HEK293T (cell line): ENCODE measurements around the gene LNX2.

Experiments
- ARNT ChIP-seq: fragments of 450-650 bp; IDR thresholded peaks from 2 replicates; pipeline ENCODE4 v1.6.1; 2017; ENCODE audit warnings: mild to moderate bottlenecking
- BHLHE40 ChIP-seq: fragments of 450-650 bp; IDR thresholded peaks from 2 replicates; pipeline ENCODE4 v1.6.1; 2016; ENCODE audit warnings: mild to moderate bottlenecking, moderate library complexity, borderline replicate concordance
- ELF4 ChIP-seq: fragments of 450-650 bp; IDR thresholded peaks from 2 replicates; pipeline ENCODE4 v1.6.1; 2017; ENCODE audit warnings: antibody characterized with exemption
- FOXA1 ChIP-seq: fragments of 450-650 bp; IDR thresholded peaks from 2 replicates; pipeline ENCODE4 v1.6.1; 2016; ENCODE audit warnings: mild to moderate bottlenecking
- FOXK2 ChIP-seq: fragments of 450-650 bp; IDR thresholded peaks from 2 replicates; pipeline ENCODE4 v1.6.1; 2016; ENCODE audit warnings: mild to moderate bottlenecking
- FOXM1 ChIP-seq: fragments of 450-650 bp; IDR thresholded peaks from 2 replicates; pipeline ENCODE4 v1.6.1; 2017; ENCODE audit warnings: mild to moderate bottlenecking, borderline replicate concordance
- HDGF ChIP-seq: fragments of 450-650 bp; IDR thresholded peaks from 2 replicates; pipeline ENCODE4 v1.6.1; 2017; ENCODE audit warnings: antibody characterized with exemption, borderline replicate concordance
- L3MBTL2 ChIP-seq: fragments of 450-650 bp; conservative IDR thresholded peaks from 2 replicates; pipeline ENCODE4 v1.6.1; 2016; ENCODE audit warnings: mild to moderate bottlenecking
- LEF1 ChIP-seq: fragments of 450-650 bp; IDR thresholded peaks from 2 replicates; pipeline ENCODE4 v1.6.1; 2017; ENCODE audit warnings: mild to moderate bottlenecking, borderline replicate concordance
- NFRKB ChIP-seq: fragments of 450-650 bp; IDR thresholded peaks from 2 replicates; pipeline ENCODE4 v1.6.1; 2016; ENCODE audit warnings: mild to moderate bottlenecking, moderate library complexity
- PKNOX1 ChIP-seq: fragments of 450-650 bp; IDR thresholded peaks from 2 replicates; pipeline ENCODE4 v1.6.1; 2016
- SP1 ChIP-seq: fragments of 450-650 bp; IDR thresholded peaks from 2 replicates; pipeline ENCODE4 v1.6.1; 2017
- SUZ12 ChIP-seq: fragments of 450-650 bp; IDR thresholded peaks from 2 replicates; pipeline ENCODE4 v1.6.1; 2016; ENCODE audit warnings: mild to moderate bottlenecking
- TARDBP ChIP-seq: fragments of 450-650 bp; IDR thresholded peaks from 2 replicates; pipeline ENCODE4 v1.6.1; 2016

- TF ChIP-seq LEF1 (no peak), HDGF (no peak), FOXK2 (no peak), BHLHE40 (no peak), SP1 (no peak), PKNOX1 (no peak), FOXA1 (no peak), ELF4 (no peak), SUZ12 (no peak), TARDBP (no peak), FOXM1 (no peak), NFRKB (no peak), L3MBTL2 (no peak), ARNT (no peak)
These were observed 111.5 kb downstream of the LNX2 start for GRCh38 chr13:27508802-27509201.
